GM12878 (cell line): ENCODE data around the gene CLECL1. TPM values are rescaled to one million over a fixed set of nuclear protein-coding genes. Genes with fewer than 3 reads are reported as not detected.

Experiments used
- ATAC-seq: fragments of 200-7000 bp; cut with Tn5 transposase; 3 replicates; pipeline ENCODE4 v1.9.1; 2020; ENCODE audit warnings: mild to moderate bottlenecking, moderate library complexity
- BruUV-seq: library from RNA; stranded (reverse); fragments of 400-500 nt; replicated peaks from 2 replicates; lab custom pipeline; 2021; lab: Mats Ljungman, UMichigan
- CTCF ChIA-PET: fragments of 300-600 bp; sonication (Branson Sonifier 250); formaldehyde crosslinking; extraction: SDS; loops from one replicate; lab custom pipeline; 2021; ENCODE audit warnings: inconsistent platforms; lab: Yijun Ruan, JAX
- POLR2A ChIA-PET: fragments of 350-600 bp; formaldehyde crosslinking; extraction: SDS; loops from one replicate; lab custom pipeline; 2021; ENCODE audit warnings: inconsistent platforms; lab: Charles Lee
- RAD21 ChIA-PET: fragments of 300-600 bp; sonication (Branson Sonifier 250); formaldehyde crosslinking; loops from one replicate; lab custom pipeline; 2023; ENCODE audit warnings: antibody characterized with exemption; ENCODE audit not compliant: unreplicated experiment; lab: Charles Lee
- SMC1A ChIA-PET: fragments of 300-600 bp; sonication (Branson Sonifier 250); formaldehyde crosslinking; loops from one replicate; lab custom pipeline; 2023; ENCODE audit not compliant: unreplicated experiment, uncharacterized antibody; lab: Charles Lee
- DNase-seq: peaks from one replicate; pipeline ENCODE4 v3.0.0-alpha.2; 2011; ENCODE audit warnings: low read depth, low spot score
- FAIRE-seq: peaks from 3 replicates; lab custom pipeline; 2011; peaks lifted over from hg19 to GRCh38; lab: Jason Lieb, UNC
- H2AFZ ChIP-seq: 2 replicates; pipeline ENCODE4 v1.6.0; 2011; ENCODE audit warnings: low read depth, low read length, control low read depth; ENCODE audit not compliant: control insufficient read depth
- H3K27ac ChIP-seq: 2 replicates; pipeline ENCODE4 v1.5.1; 2011; ENCODE audit warnings: control low read depth; ENCODE audit not compliant: control insufficient read depth, insufficient read depth
- H3K27me3 ChIP-seq, 2 experiments: replicated peaks in 1 of 2; 2 replicates each; pipeline versions ENCODE4 v1.6.0 to v1.6.1; 2011; ENCODE audit warnings: low read length in 1 of 2; ENCODE audit not compliant: control insufficient read depth in 2 of 2, insufficient read depth in 2 of 2
- H3K36me3 ChIP-seq, 2 experiments: 2 replicates each; pipeline ENCODE4 v1.5.1; 2011; ENCODE audit warnings: low read length in 1 of 2; ENCODE audit not compliant: control insufficient read depth in 2 of 2, insufficient read depth in 2 of 2
- H3K4me1 ChIP-seq: 2 replicates; pipeline ENCODE4 v1.6.1; 2011; ENCODE audit warnings: mild to moderate bottlenecking, low read length, moderate library complexity, mixed read lengths; ENCODE audit not compliant: control insufficient read depth, insufficient read depth
- H3K4me2 ChIP-seq: 2 replicates; pipeline ENCODE4 v1.6.0; 2011; ENCODE audit warnings: control low read depth; ENCODE audit not compliant: control insufficient read depth, insufficient read depth
- H3K4me3 ChIP-seq: fragments of 200-600 bp; sonication (generic); 2 replicates; pipeline ENCODE4 v1.5.1; 2016
- H3K79me2 ChIP-seq: 2 replicates; pipeline ENCODE4 v1.6.0; 2011; ENCODE audit warnings: low read length; ENCODE audit not compliant: control insufficient read depth, insufficient read depth
- H3K9ac ChIP-seq: 2 replicates; pipeline ENCODE4 v1.8.0; 2011; ENCODE audit warnings: low read length, control low read depth, mixed read lengths; ENCODE audit not compliant: control insufficient read depth, insufficient read depth
- H3K9me3 ChIP-seq: replicated peaks from 3 replicates; pipeline ENCODE4 v1.5.1; 2011; ENCODE audit warnings: mild to moderate bottlenecking, low read length; ENCODE audit not compliant: control insufficient read depth, insufficient read depth
- H4K20me1 ChIP-seq: 2 replicates; pipeline ENCODE4 v1.6.0; 2011; ENCODE audit not compliant: control insufficient read depth, insufficient read depth
- EZH2 ChIP-seq: IDR thresholded peaks from 2 replicates; pipeline ENCODE4 v1.6.1; 2012; ENCODE audit warnings: low read depth, mild to moderate bottlenecking, control low read depth, inconsistent platforms, low read length, borderline replicate concordance; ENCODE audit not compliant: control insufficient read depth
- NBN ChIP-seq: fragments of 450-650 bp; IDR thresholded peaks from 2 replicates; pipeline ENCODE4 v1.6.1; 2016
- POU2F2 ChIP-seq: IDR thresholded peaks from 3 replicates; pipeline ENCODE4 v1.6.1; 2011; ENCODE audit warnings: low read depth, mild to moderate bottlenecking, low read length, borderline replicate concordance
- ZNF384 ChIP-seq: IDR thresholded peaks from 2 replicates; pipeline ENCODE4 v1.6.1; 2012; ENCODE audit warnings: low read depth, mild to moderate bottlenecking, low read length, improper control_type of control experiment, borderline replicate concordance
- WGBS: methylation state at CpG from one replicate; pipeline ENCODE4 v1.1.6; 2016; ENCODE audit warnings: low lambda C conversion rate; ENCODE audit not compliant: insufficient replicate concordance, insufficient coverage; ENCODE audit errors: missing lambda C conversion rate; 5-methylcytosine and 5-hydroxymethylcytosine counted together
- in situ Hi-C: fragments of 300-500 bp; cut with MboI; formaldehyde crosslinking; loops from 9 replicates; pipeline ENCODE4 v1.14.3; 2018; ENCODE audit warnings: mixed read lengths
- intact Hi-C: fragments of 100-400 bp; cut with micrococcal nuclease; formaldehyde crosslinking; loops from one replicate; pipeline ENCODE4 v1.14.2; 2022; ENCODE audit not compliant: unreplicated experiment
- polyA plus RNA-seq, 11 experiments: library from polyadenylated mRNA; depleted of rRNA in 4 of 11; unstranded in 6 of 11; stranded (reverse) in 5 of 11; fragments of >200 nt; fragmentation: Nextera tagmentation in 4 of 11; fragmentation: Illumina TruSeq in 1 of 11; extraction: Ambion mirVana in 4 of 11; extraction: Trizol in 1 of 11; gene quantifications; 1 replicate in 1 of 11; 2 replicates in 10 of 11; pipeline versions ENCODE4 v1.2.1 to v1.2.3, GENCODE V29; 2011 to 2016; ENCODE audit warnings: inconsistent platforms in 2 of 11, missing spikeins in 2 of 11, low read depth in 1 of 11
- total RNA-seq, 4 experiments: library from RNA; depleted of rRNA in 3 of 4; stranded (reverse); fragments of >200 nt in 3 of 4; fragmentation: Illumina TruSeq in 1 of 4; extraction: Trizol in 1 of 4; gene quantifications; 2 replicates each; pipeline versions ENCODE4 v1.2.1 to v1.2.3, GENCODE V29; 2013 to 2021
- TF ChIP-seq, protein P1 (sequence below): fragments of 450-650 bp; IDR thresholded peaks from 2 replicates; pipeline ENCODE4 v1.6.1; 2017; ENCODE audit warnings: mild to moderate bottlenecking, moderate library complexity
- TF ChIP-seq, protein P2 (sequence below): fragments of 450-650 bp; IDR thresholded peaks from 2 replicates; pipeline ENCODE4 v1.6.1; 2018; ENCODE audit warnings: borderline replicate concordance, mild to moderate bottlenecking; ENCODE audit not compliant: partially characterized antibody

The CLECL1 gene
- total and polyA plus RNA-seq, 10 of the 15 experiments (the other 5 are each of a cell fraction or from before 2014, with no cell fraction given), result 4.6 to 56.5 (median 46.4) TPM

DNA sequence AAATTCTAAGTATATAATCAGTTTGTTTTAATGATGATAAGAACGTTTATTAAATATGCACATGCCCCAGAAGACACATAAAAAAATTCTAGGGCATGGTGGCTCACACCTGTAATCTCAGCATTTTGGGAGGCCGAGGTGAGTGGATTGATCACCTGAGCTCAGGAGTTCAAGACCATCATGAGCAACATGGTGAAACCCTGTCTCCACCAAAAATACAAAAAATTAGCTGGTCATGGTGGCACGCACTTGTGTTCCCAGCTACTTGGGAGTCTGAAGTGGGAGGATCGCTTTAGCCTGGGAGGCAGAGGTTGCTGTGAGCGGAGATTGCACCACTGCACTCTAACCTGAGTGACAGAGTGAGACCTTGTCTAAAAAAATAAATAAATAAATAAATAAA is 23.8 kb upstream of the CLECL1 start:
- Histone ChIP-seq H3K9me3 (no peaks in the 10 kb centered on the region), H3K4me2 (no peak overlapping the region), H3K9ac (no peak overlapping the region), H3K4me3 (no peak overlapping the region), H4K20me1 (no peaks in the 10 kb centered on the region), H3K36me3 (peaks cover 0 to 14% of the 10 kb centered on the region in 2 experiments; a peak in 3 of 4 replicates), H3K27ac (no peak overlapping the region), H3K4me1 (peaks cover 2% of the 10 kb centered on the region; the same call in 1 of the 2 replicates), H2AFZ (no peak overlapping the region), H3K79me2 (peaks cover 41% of the 10 kb centered on the region), H3K27me3 (no peaks in the 10 kb centered on the region)
- ATAC-seq (no peak), DNase-seq (no peak), FAIRE-seq (no peak)
- BruUV-seq, result no TSS peak
- TF ChIP-seq, protein P1, sequence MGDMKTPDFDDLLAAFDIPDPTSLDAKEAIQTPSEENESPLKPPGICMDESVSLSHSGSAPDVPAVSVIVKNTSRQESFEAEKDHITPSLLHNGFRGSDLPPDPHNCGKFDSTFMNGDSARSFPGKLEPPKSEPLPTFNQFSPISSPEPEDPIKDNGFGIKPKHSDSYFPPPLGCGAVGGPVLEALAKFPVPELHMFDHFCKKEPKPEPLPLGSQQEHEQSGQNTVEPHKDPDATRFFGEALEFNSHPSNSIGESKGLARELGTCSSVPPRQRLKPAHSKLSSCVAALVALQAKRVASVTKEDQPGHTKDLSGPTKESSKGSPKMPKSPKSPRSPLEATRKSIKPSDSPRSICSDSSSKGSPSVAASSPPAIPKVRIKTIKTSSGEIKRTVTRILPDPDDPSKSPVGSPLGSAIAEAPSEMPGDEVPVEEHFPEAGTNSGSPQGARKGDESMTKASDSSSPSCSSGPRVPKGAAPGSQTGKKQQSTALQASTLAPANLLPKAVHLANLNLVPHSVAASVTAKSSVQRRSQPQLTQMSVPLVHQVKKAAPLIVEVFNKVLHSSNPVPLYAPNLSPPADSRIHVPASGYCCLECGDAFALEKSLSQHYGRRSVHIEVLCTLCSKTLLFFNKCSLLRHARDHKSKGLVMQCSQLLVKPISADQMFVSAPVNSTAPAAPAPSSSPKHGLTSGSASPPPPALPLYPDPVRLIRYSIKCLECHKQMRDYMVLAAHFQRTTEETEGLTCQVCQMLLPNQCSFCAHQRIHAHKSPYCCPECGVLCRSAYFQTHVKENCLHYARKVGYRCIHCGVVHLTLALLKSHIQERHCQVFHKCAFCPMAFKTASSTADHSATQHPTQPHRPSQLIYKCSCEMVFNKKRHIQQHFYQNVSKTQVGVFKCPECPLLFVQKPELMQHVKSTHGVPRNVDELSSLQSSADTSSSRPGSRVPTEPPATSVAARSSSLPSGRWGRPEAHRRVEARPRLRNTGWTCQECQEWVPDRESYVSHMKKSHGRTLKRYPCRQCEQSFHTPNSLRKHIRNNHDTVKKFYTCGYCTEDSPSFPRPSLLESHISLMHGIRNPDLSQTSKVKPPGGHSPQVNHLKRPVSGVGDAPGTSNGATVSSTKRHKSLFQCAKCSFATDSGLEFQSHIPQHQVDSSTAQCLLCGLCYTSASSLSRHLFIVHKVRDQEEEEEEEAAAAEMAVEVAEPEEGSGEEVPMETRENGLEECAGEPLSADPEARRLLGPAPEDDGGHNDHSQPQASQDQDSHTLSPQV, result no peak
- no peak for TF ChIP-seq EZH2
- no peak for TF ChIP-seq NBN
- no peak for TF ChIP-seq POU2F2
- TF ChIP-seq, protein P2, sequence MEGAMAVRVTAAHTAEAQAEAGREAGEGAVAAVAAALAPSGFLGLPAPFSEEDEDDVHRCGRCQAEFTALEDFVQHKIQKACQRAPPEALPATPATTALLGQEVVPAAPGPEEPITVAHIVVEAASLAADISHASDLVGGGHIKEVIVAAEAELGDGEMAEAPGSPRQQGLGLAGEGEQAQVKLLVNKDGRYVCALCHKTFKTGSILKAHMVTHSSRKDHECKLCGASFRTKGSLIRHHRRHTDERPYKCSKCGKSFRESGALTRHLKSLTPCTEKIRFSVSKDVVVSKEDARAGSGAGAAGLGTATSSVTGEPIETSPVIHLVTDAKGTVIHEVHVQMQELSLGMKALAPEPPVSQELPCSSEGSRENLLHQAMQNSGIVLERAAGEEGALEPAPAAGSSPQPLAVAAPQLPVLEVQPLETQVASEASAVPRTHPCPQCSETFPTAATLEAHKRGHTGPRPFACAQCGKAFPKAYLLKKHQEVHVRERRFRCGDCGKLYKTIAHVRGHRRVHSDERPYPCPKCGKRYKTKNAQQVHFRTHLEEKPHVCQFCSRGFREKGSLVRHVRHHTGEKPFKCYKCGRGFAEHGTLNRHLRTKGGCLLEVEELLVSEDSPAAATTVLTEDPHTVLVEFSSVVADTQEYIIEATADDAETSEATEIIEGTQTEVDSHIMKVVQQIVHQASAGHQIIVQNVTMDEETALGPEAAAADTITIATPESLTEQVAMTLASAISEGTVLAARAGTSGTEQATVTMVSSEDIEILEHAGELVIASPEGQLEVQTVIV, result no peak
- no peak for TF ChIP-seq ZNF384
- ChIA-PET CTCF (interaction anchor here (0.7 to 19.3 kb wide), 4 partner anchors 14 to 61 kb away, joined by 4 to 835 read pairs (median 36); no protein-coding TSS in a partner anchor), POLR2A (interaction anchor here (0.9 to 3.0 kb wide), 3 partner anchors 12 to 41 kb away, joined by 3 to 18 read pairs (median 8); no protein-coding TSS in a partner anchor), SMC1A (interaction anchor here (0.9 to 22.8 kb wide), 9 partner anchors 12 to 374 kb away, joined by 3 to 814 read pairs (median 7); partner anchors contain the start of gene CLEC7A), RAD21 (interaction anchor here (1.0 to 17.5 kb wide), 5 partner anchors 13 to 403 kb away, joined by 3 to 577 read pairs (median 5); no protein-coding TSS in a partner anchor)
- in situ Hi-C loops, result no loop called here
- 80% methylated on average over 5 of the region's 5 CpGs for WGBS
- intact Hi-C loops, result no loop called here
